H9 (cell line): Measurements from ENCODE around the gene SORCS2. TPM values are rescaled to one million over a fixed set of nuclear protein-coding genes. Genes with fewer than 3 reads are reported as not detected.

Experiments
- DNase-seq: peaks from one replicate; pipeline ENCODE4 v3.0.0-alpha.2; 2017
- H2AFZ ChIP-seq: one replicate; pipeline ENCODE4 v1.6.1; 2013; ENCODE audit warnings: mild to moderate bottlenecking, low read length, control low read depth, moderate library complexity
- H2AK5ac ChIP-seq: 2 replicates; pipeline ENCODE4 v1.6.1; 2013; ENCODE audit warnings: low read length, control low read depth, mixed read lengths; ENCODE audit not compliant: insufficient read length
- H2BK120ac ChIP-seq: one replicate; pipeline ENCODE4 v1.6.1; 2013; ENCODE audit warnings: low read depth, mild to moderate bottlenecking, low read length, control low read depth, inconsistent platforms; ENCODE audit not compliant: poor library complexity, severe bottlenecking
- H2BK12ac ChIP-seq: 2 replicates; pipeline ENCODE4 v1.6.1; 2013; ENCODE audit warnings: low read length, control low read depth, mixed read lengths, low read depth; ENCODE audit not compliant: insufficient read length
- H2BK15ac ChIP-seq: 2 replicates; pipeline ENCODE4 v1.6.1; 2013; ENCODE audit warnings: low read depth, low read length, control low read depth
- H2BK20ac ChIP-seq: one replicate; pipeline ENCODE4 v1.6.1; 2013; ENCODE audit warnings: low read depth, mild to moderate bottlenecking, low read length, control low read depth, inconsistent platforms; ENCODE audit not compliant: poor library complexity, severe bottlenecking
- H2BK5ac ChIP-seq: 2 replicates; pipeline ENCODE4 v1.6.1; 2013; ENCODE audit warnings: low read length, control low read depth, mixed read lengths; ENCODE audit not compliant: insufficient read length
- H3K14ac ChIP-seq: 2 replicates; pipeline ENCODE4 v1.6.1; 2013; ENCODE audit warnings: low read length, control low read depth; ENCODE audit not compliant: insufficient read depth
- H3K18ac ChIP-seq: 2 replicates; pipeline ENCODE4 v1.6.1; 2013; ENCODE audit warnings: low read depth, mild to moderate bottlenecking, mixed read lengths, low read length, control low read depth; ENCODE audit not compliant: insufficient read length
- H3K23ac ChIP-seq: 2 replicates; pipeline ENCODE4 v1.6.1; 2013; ENCODE audit warnings: low read length, control low read depth, mixed read lengths, low read depth; ENCODE audit not compliant: insufficient read length
- H3K23me2 ChIP-seq: 2 replicates; pipeline ENCODE4 v1.6.1; 2013; ENCODE audit warnings: low read depth, mild to moderate bottlenecking, mixed read lengths, low read length, control low read depth; ENCODE audit not compliant: insufficient read length, poor library complexity, severe bottlenecking
- H3K27ac ChIP-seq: 2 replicates; pipeline ENCODE4 v1.5.1; 2013; ENCODE audit warnings: low read length, control low read depth, mixed read lengths, low read depth; ENCODE audit not compliant: insufficient read length
- H3K27me3 ChIP-seq: 2 replicates; pipeline ENCODE4 v1.6.1; 2013; ENCODE audit warnings: low read length, control low read depth, inconsistent platforms; ENCODE audit not compliant: insufficient read depth
- H3K4ac ChIP-seq: 2 replicates; pipeline ENCODE4 v1.6.1; 2013; ENCODE audit warnings: low read depth, mild to moderate bottlenecking, control low read depth, inconsistent platforms, low read length, moderate library complexity
- H3K4me1 ChIP-seq: 2 replicates; pipeline ENCODE4 v1.6.1; 2013; ENCODE audit warnings: low read length, control low read depth, inconsistent platforms; ENCODE audit not compliant: insufficient read depth
- H3K4me2 ChIP-seq: 2 replicates; pipeline ENCODE4 v1.6.1; 2013; ENCODE audit warnings: low read length, control low read depth, mixed read lengths; ENCODE audit not compliant: insufficient read length, insufficient read depth
- H3K56ac ChIP-seq: 2 replicates; pipeline ENCODE4 v1.6.1; 2013; ENCODE audit warnings: low read depth, mild to moderate bottlenecking, mixed read lengths, low read length, control low read depth; ENCODE audit not compliant: insufficient read length
- H3K79me1 ChIP-seq: 2 replicates; pipeline ENCODE4 v1.6.1; 2013; ENCODE audit warnings: low read depth, mild to moderate bottlenecking, moderate library complexity, low read length, control low read depth, inconsistent platforms; ENCODE audit not compliant: insufficient read depth, poor library complexity, severe bottlenecking
- H3K79me2 ChIP-seq: 2 replicates; pipeline ENCODE4 v1.6.1; 2013; ENCODE audit warnings: low read length, control low read depth, inconsistent platforms; ENCODE audit not compliant: insufficient read depth
- H3K9ac ChIP-seq: 2 replicates; pipeline ENCODE4 v1.6.1; 2013; ENCODE audit warnings: low read length, control low read depth, mixed read lengths; ENCODE audit not compliant: insufficient read length; ENCODE audit errors: extremely low read depth
- H3K9me3 ChIP-seq: one replicate; pipeline ENCODE4 v1.6.1; 2013; ENCODE audit warnings: low read depth, low read length, inconsistent platforms; ENCODE audit not compliant: control insufficient read depth
- H3T11ph ChIP-seq: one replicate; pipeline ENCODE4 v1.6.1; 2013; ENCODE audit warnings: mild to moderate bottlenecking, low read length, control low read depth, inconsistent platforms
- H4K20me1 ChIP-seq: one replicate; pipeline ENCODE4 v1.6.1; 2013; ENCODE audit not compliant: control insufficient read depth, insufficient read length, insufficient read depth
- H4K5ac ChIP-seq: 2 replicates; pipeline ENCODE4 v1.6.1; 2013; ENCODE audit warnings: low read depth, mild to moderate bottlenecking, mixed read lengths, low read length, control low read depth; ENCODE audit not compliant: insufficient read length
- H4K8ac ChIP-seq: replicated peaks from 2 replicates; pipeline ENCODE4 v1.6.1; 2013; ENCODE audit warnings: low read length, control low read depth, mixed read lengths, low read depth; ENCODE audit not compliant: insufficient read length
- H4K91ac ChIP-seq: 2 replicates; pipeline ENCODE4 v1.6.1; 2013; ENCODE audit warnings: low read depth, mild to moderate bottlenecking, moderate library complexity, mixed read lengths, low read length, control low read depth; ENCODE audit not compliant: insufficient read length
- H3K27ac Mint-ChIP-seq, 3 experiments: 2 replicates in 2 of 3; 3 replicates in 1 of 3; pipeline ENCODE4 v1.8.0; 2020 to 2021; ENCODE audit warnings: mixed read lengths in 3 of 3, mild to moderate bottlenecking in 1 of 3, moderate library complexity in 1 of 3
- H3K27me3 Mint-ChIP-seq: 2 replicates; pipeline ENCODE4 v1.8.0; 2021; ENCODE audit warnings: low read depth, mild to moderate bottlenecking, moderate library complexity, mixed read lengths
- H3K36me3 Mint-ChIP-seq, 3 experiments: 2 replicates in 2 of 3; 3 replicates in 1 of 3; pipeline ENCODE4 v1.8.0; 2020 to 2021; ENCODE audit warnings: low read depth in 3 of 3, mixed read lengths in 3 of 3; ENCODE audit not compliant: insufficient read depth in 1 of 3
- H3K4me1 Mint-ChIP-seq, 2 experiments: 2 replicates each; pipeline ENCODE4 v1.8.0; 2020; ENCODE audit warnings: mixed read lengths in 2 of 2
- H3K4me3 Mint-ChIP-seq, 2 experiments: 2 replicates in 1 of 2; 3 replicates in 1 of 2; pipeline ENCODE4 v1.8.0; 2020 to 2021; ENCODE audit warnings: mild to moderate bottlenecking in 2 of 2, mixed read lengths in 2 of 2, moderate library complexity in 1 of 2
- H3K9me3 Mint-ChIP-seq, 2 experiments: 2 replicates in 1 of 2; 3 replicates in 1 of 2; pipeline ENCODE4 v1.8.0; 2020; ENCODE audit warnings: mild to moderate bottlenecking in 2 of 2, mixed read lengths in 2 of 2, moderate library complexity in 1 of 2
- CTCF ChIP-seq: fragments of 200-600 bp; sonication (generic); conservative IDR thresholded peaks from 3 replicates; pipeline ENCODE4 v1.8.0; 2021; ENCODE audit warnings: antibody characterized with exemption, mild to moderate bottlenecking
- WGBS: extraction: QIAGEN DNeasy Blood & Tissue Kit; methylation state at CpG from one replicate; pipeline ENCODE4 v1.1.7; 2013; ENCODE audit warnings: missing lambda C conversion rate, low lambda C conversion rate, mixed read lengths; ENCODE audit not compliant: insufficient read length; ENCODE audit errors: extremely low coverage; 5-methylcytosine and 5-hydroxymethylcytosine counted together
- total RNA-seq: library from RNA; stranded (reverse); gene quantifications from 2 replicates; pipeline ENCODE4 v1.2.1, GENCODE V29; 2021

Gene SORCS2
- total RNA-seq, 1 experiment from 2014 or later: 0.57 TPM

DNA sequence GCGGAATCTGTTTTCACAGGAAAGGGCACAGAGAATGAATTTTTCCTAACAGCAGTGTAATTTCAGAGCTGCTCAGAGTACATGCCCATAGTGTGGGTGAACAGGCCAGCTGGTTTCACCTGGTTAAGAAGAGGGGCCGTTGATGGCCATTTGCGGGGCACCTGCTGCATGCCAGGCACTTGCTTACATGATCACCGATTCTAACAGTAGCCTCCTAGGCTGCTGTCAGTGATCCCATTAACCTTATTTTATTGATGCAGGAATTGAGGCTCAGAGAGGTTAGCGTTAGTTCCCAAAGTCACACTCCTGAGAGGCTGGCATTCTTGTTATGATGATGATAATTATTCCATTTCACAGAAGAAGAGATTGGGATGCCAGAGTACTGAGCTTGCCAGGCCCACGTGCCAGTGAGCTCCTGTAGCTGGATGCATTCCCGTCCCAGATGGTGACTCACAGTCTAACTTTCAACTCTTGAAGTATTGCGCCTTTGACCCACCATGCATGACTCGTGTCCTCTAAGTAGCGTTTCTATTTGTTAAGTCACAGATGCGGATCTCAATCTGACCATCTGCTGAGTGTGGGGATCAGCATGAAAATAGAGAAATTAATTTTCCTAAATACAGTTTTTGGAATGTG, 165.9 kb downstream of the SORCS2 start:
- Histone ChIP-seq H3K27me3 (no peaks in the 10 kb centered on the region), H4K20me1 (no peaks in the 10 kb centered on the region), H2BK20ac (no peak overlapping the region), H3K9ac (no peak overlapping the region), H3K18ac (no peak overlapping the region), H3K23me2 (no peaks in the 10 kb centered on the region), H3K79me1 (no peaks in the 10 kb centered on the region), H2BK5ac (no peak overlapping the region), H3T11ph (no peak overlapping the region), H3K23ac (no peak overlapping the region), H3K4ac (no peak overlapping the region), H3K14ac (no peak overlapping the region), H2AK5ac (no peak overlapping the region), H4K5ac (no peak overlapping the region), H3K4me1 (no peaks in the 10 kb centered on the region), H3K79me2 (no peaks in the 10 kb centered on the region), H3K9me3 (no peaks in the 10 kb centered on the region), H3K27ac (no peak overlapping the region), H2BK12ac (no peak overlapping the region), H2AFZ (no peak overlapping the region), H2BK120ac (no peak overlapping the region), H4K91ac (no peak overlapping the region), H3K56ac (no peak overlapping the region), H2BK15ac (no peak overlapping the region), H4K8ac (no peak overlapping the region), H3K4me2 (no peak overlapping the region)
- H3K27me3 Mint-ChIP-seq: no peaks in the 10 kb centered on the region
- no peak overlapping the region for H3K4me3 Mint-ChIP-seq
- H3K36me3 Mint-ChIP-seq: no peaks in the 10 kb centered on the region
- no peaks in the 10 kb centered on the region for H3K9me3 Mint-ChIP-seq
- no peak overlapping the region for H3K27ac Mint-ChIP-seq
- no peaks in the 10 kb centered on the region; a peak in 1 of 4 replicates for H3K4me1 Mint-ChIP-seq
- TF ChIP-seq CTCF: no peak
- no peak for DNase-seq
- WGBS: no CpG with 5 or more reads among the region's 11 CpGs
